ENCODE measurements around the gene PSMD5. TPM values are rescaled to one million over a fixed set of nuclear protein-coding genes. Genes with fewer than 3 reads are reported as not detected.

PSMD5 gene
- total and polyA plus RNA-seq, 2 of the 4 experiments (the other 2 are of a cell fraction): 25.6 to 26.1 TPM

DNA sequence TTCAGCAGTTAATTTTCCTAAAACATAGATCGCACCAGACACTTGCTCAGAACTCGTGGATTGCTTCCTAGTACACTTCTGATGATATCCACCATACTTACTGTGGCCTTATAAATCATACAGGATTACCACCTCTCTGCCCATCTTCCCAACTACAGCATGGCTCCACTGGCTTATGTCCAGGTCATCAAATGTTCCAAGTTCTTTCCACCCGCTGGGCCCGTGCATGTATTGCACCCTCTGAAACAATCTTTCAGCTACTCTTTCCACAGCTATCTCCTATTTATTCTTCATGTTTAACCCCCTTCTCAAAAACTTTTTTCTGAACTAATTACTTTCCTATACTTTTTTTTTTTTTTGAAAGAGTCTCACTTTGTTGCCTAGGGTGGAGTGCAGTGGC is 68.0 kb downstream of the PSMD5 start:
- no peak overlapping the region for H3K23ac ChIP-seq (ENCODE audit: low read depth, low read length)
- no peaks in the 10 kb centered on the region for H3K27me3 ChIP-seq (ENCODE audit: control insufficient read depth, insufficient read depth, low read length)
- H3K4ac ChIP-seq (ENCODE audit: low read depth, low read length): no peak overlapping the region
- 100% methylated on average over 1 of the region's 4 CpGs; no CpG with 5 or more reads in 1 of the 2 experiments for WGBS, 2 experiments (ENCODE audit: extremely low coverage in 2 of 2, insufficient read length in 1 of 2)
- H3K4me2 ChIP-seq (ENCODE audit: low read depth, low read length): no peak overlapping the region
- no TSS peak for BruUV-seq (replicated peaks)
- no peak overlapping the region for H2AK9ac ChIP-seq (replicated peaks; ENCODE audit: low read depth, low read length, poor library complexity)
- no peak overlapping the region for H2AFZ ChIP-seq (replicated peaks; ENCODE audit: low read length, poor library complexity)
- no peak overlapping the region for H2BK15ac ChIP-seq (ENCODE audit: low read depth, low read length)
- dilution Hi-C loops (cut with HindIII; ENCODE audit: low sequenced_read_pairs, unreplicated experiment) (no loop called here), intact Hi-C loops (cut with micrococcal nuclease) (no loop called here), in situ Hi-C loops (cut with MboI; ENCODE audit: low sequenced_read_pairs) (loop anchor here (25.0 kb wide), 1 partner anchor 613 kb away; no protein-coding TSS in a partner anchor)
- peaks cover 22 to 31% of the 10 kb centered on the region in 2 experiments for H3K79me1 ChIP-seq (ENCODE audit: low read depth in 1 of 2, low read length in 2 of 2)
- no peak overlapping the region for H2BK5ac ChIP-seq (ENCODE audit: low read depth, low read length, poor library complexity, severe bottlenecking)
- H2AK5ac ChIP-seq (ENCODE audit: low read depth, low read length): no peak overlapping the region
- no peak overlapping the region for H3K56ac ChIP-seq (ENCODE audit: extremely low read depth, insufficient read depth, low read length)
- no peak overlapping the region for H4K91ac ChIP-seq (ENCODE audit: insufficient read depth, low read depth, low read length)
- H3K18ac ChIP-seq (ENCODE audit: low read depth, low read length): no peak overlapping the region
- no peak overlapping the region for H3K14ac ChIP-seq (replicated peaks; ENCODE audit: low read depth, low read length)
- H3K27ac ChIP-seq (ENCODE audit: insufficient read depth, low read length): no peak overlapping the region
- ChIA-PET CTCF (interaction anchor here (0.6 to 1.2 kb wide), 2 partner anchors 13 to 21 kb away, joined by 3 read pairs; no protein-coding TSS in a partner anchor), POLR2A (ENCODE audit: unreplicated experiment) (no interaction called here)
- no peak for TF ChIP-seq RAD21 (IDR thresholded peaks at IDR 0.05; ENCODE audit: low read length)
- no peak for TF ChIP-seq MAZ (IDR thresholded peaks at IDR 0.05; ENCODE audit: borderline replicate concordance, low read depth, low read length)
- TF ChIP-seq FOS (IDR thresholded peaks at IDR 0.05; ENCODE audit: low read depth, low read length): no peak
- TF ChIP-seq ELK1 (IDR thresholded peaks at IDR 0.05; ENCODE audit: borderline replicate concordance, low read depth, low read length): no peak
- no peak for TF ChIP-seq SMC3 (IDR thresholded peaks at IDR 0.05; ENCODE audit: low read depth, low read length)
- no peak for TF ChIP-seq POLR2A (IDR thresholded peaks at IDR 0.05; ENCODE audit: low read depth, low read length)
- TF ChIP-seq MAFK (IDR thresholded peaks at IDR 0.05; ENCODE audit: low read depth, low read length): no peak
- no peak for TF ChIP-seq CTCF (conservative IDR thresholded peaks at IDR 0.05; ENCODE audit: low read depth, low read length)
- no peak for TF ChIP-seq MXI1 (IDR thresholded peaks at IDR 0.05; ENCODE audit: borderline replicate concordance, low read depth, low read length)
- no peak for TF ChIP-seq NFE2L2 (IDR thresholded peaks at IDR 0.05; ENCODE audit: low read depth, low read length)
- no peak for TF ChIP-seq RFX5 (IDR thresholded peaks at IDR 0.05; ENCODE audit: low read depth, low read length)
- TF ChIP-seq CEBPB (IDR thresholded peaks at IDR 0.05; ENCODE audit: low read depth, low read length): no peak
- TF ChIP-seq BHLHE40 (IDR thresholded peaks at IDR 0.05; ENCODE audit: low read depth, low read length): no peak
- no peak for TF ChIP-seq CHD1 (IDR thresholded peaks at IDR 0.05; ENCODE audit: low read depth, low read length)
- no peak for TF ChIP-seq USF2 (IDR thresholded peaks at IDR 0.05; ENCODE audit: low read depth, low read length)
- TF ChIP-seq RCOR1 (IDR thresholded peaks at IDR 0.05; ENCODE audit: insufficient replicate concordance, low read length): no peak
- no peak overlapping the region for H4K8ac ChIP-seq (ENCODE audit: low read depth in 2 of 2, low read length in 2 of 2)
- no peak overlapping the region for H2BK120ac ChIP-seq (ENCODE audit: low read depth, low read length)
- H3K9ac ChIP-seq (ENCODE audit: low read depth, low read length): no peak overlapping the region
- H3K4me3 ChIP-seq (ENCODE audit: insufficient read depth, low read depth, low read length): no peak overlapping the region
- peaks cover 20% of the 10 kb centered on the region for H3K36me3 ChIP-seq (ENCODE audit: control insufficient read depth, insufficient read depth, low read length)
- ATAC-seq (ENCODE audit: low read depth): no peak
- no peaks in the 10 kb centered on the region for H4K20me1 ChIP-seq (ENCODE audit: insufficient read depth, low read length)
- DNase-seq: no peak
- H3K4me1 ChIP-seq (ENCODE audit: control insufficient read depth, insufficient read depth, low read length): no peaks in the 10 kb centered on the region
- H4K5ac ChIP-seq (ENCODE audit: low read depth, low read length): no peak overlapping the region
- H3K9me3 ChIP-seq (ENCODE audit: control insufficient read depth, insufficient read depth, low read length): no peaks in the 10 kb centered on the region
- H3K9me1 ChIP-seq (ENCODE audit: insufficient read depth, low read length): peaks cover 3% of the 10 kb centered on the region; the same call in 1 of the 2 replicates
- H2BK20ac ChIP-seq (ENCODE audit: low read depth, low read length): no peak overlapping the region

Measured in IMR-90 (cell line).